Right lobe of liver (tissue), 4 donors: Measurements from ENCODE around the gene KLK3.

Experiments used
- CTCF ChIP-seq, 4 donors: fragments of 200-600 bp in 3 of 4; fragments of 450-650 bp in 1 of 4; IDR thresholded peaks; one replicate each; pipeline versions ENCODE4 v1.5.1 to v1.8.0; 2016 to 2022; ENCODE audit warnings: antibody characterized with exemption in 4 of 4, mild to moderate bottlenecking in 2 of 4
- POLR2A ChIP-seq: fragments of 450-650 bp; IDR thresholded peaks from one replicate; pipeline ENCODE4 v1.6.1; 2017; ENCODE audit warnings: antibody characterized with exemption, mild to moderate bottlenecking
- donor health status: DM: no; HTN: no; CAD: no.
- donor health status: DM: no; HTN: no; CAD: no.
- donor health status: DM: no; HTN: yes; CAD: no.

DNA sequence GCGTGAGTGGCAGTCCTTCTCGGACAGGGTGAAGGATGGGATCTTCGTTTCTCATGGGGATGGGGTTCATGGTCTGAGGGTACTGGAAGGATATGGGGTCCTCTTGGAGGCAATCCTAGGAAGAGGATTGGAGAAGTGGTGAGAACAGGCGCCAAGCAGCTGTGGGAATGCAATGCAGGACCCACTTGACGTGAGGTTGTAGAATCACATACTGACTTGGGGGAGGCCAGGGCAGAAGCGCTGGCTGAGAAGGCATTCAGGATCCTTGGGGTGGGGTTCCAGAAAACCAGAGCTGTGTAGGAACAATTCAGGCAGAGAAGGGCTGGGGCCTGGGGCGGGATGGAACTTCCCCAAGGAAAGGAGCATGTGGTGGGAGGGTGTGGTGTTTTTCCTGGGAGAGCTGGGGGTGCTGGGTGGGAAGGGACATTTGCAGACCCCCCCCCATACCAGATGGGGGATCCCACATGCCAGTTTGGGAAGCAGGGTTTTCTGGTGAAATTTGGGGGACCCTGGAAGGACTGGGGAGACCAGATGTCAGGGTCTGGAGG, 32.0 kb upstream of the KLK3 start:
- TF ChIP-seq CTCF (IDR thresholded peaks at IDR 0.05): no peak
- no peak for TF ChIP-seq POLR2A
